Measurements from ENCODE around the gene KDM2A.
"Not testable (repeated sequence)": the region's sequence is repeated elsewhere in the genome, so short reads cannot be mapped to it uniquely, and the experiment has no call there.

KDM2A gene

GRCh38 chr11:67117672-67118180, 1.3 kb upstream of the KDM2A start:
- no peak for TF ChIP-seq CTCF (conservative IDR thresholded peaks at IDR 0.05)
- peak overlapping the region; percentile 99 for H3K27ac ChIP-seq

- H3K27ac ChIP-seq, result peak overlapping the region; percentile 99
- TF ChIP-seq CTCF (conservative IDR thresholded peaks at IDR 0.05), result no peak
Observed at GRCh38 chr11:67118181-67118766, 789 bp upstream of the KDM2A start.

GRCh38 chr11:67119585-67120391, 725 bp downstream of the KDM2A start:
- TF ChIP-seq CTCF (conservative IDR thresholded peaks at IDR 0.05), result peak; percentile 69
- peak overlapping the region; percentile 99 for H3K27ac ChIP-seq

- no peak for TF ChIP-seq CTCF (conservative IDR thresholded peaks at IDR 0.05)
- peak overlapping the region; percentile 99 for H3K27ac ChIP-seq
Observed at GRCh38 chr11:67120456-67120855, 1.4 kb downstream of the KDM2A start.

GRCh38 chr11:67120881-67121710, 2.0 kb downstream of the KDM2A start:
- no peak for TF ChIP-seq CTCF (conservative IDR thresholded peaks at IDR 0.05)
- H3K27ac ChIP-seq, result peak overlapping the region; percentile 99

GRCh38 chr11:67123801-67124200, 4.7 kb downstream of the KDM2A start:
- peak overlapping the region; percentile 99 for H3K27ac ChIP-seq

GRCh38 chr11:67126243-67126642, 7.2 kb downstream of the KDM2A start:
- H3K27ac ChIP-seq, result not testable (repeated sequence)

- no peak overlapping the region for H3K27ac ChIP-seq
- TF ChIP-seq CTCF (conservative IDR thresholded peaks at IDR 0.05), result no peak
Observed at GRCh38 chr11:67126986-67127385, 7.9 kb downstream of the KDM2A start.

GRCh38 chr11:67130861-67131260, 11.8 kb downstream of the KDM2A start:
- H3K27ac ChIP-seq, result not testable (repeated sequence)
